K562 (cell line): ENCODE data around the gene NAT8. TPM values are rescaled to one million over a fixed set of nuclear protein-coding genes. Genes with fewer than 3 reads are reported as not detected.
A peak's percentile ranks its signal among the peaks of the same experiment; 100 is the strongest.
"Not testable (repeated sequence)": the region's sequence is repeated elsewhere in the genome, so short reads cannot be mapped to it uniquely, and the experiment has no call there.

Experiments used
- ATAC-seq: fragments of 200-7000 bp; cut with Tn5 transposase; 3 replicates; pipeline ENCODE4 v1.9.1; 2020; ENCODE audit warnings: moderate library complexity
- BruUV-seq: library from RNA; stranded (reverse); fragments of 400-500 nt; replicated peaks from 2 replicates; lab custom pipeline; 2021; lab: Mats Ljungman, UMichigan
- CTCF ChIA-PET: fragments of 300-600 bp; formaldehyde crosslinking; extraction: SDS; loops from one replicate; lab custom pipeline; 2021; ENCODE audit warnings: low intra/inter-chr PET ratio; lab: Yijun Ruan, JAX
- POLR2A ChIA-PET: fragments of 300-600, 350-650 bp; sonication (Branson Sonifier 250); formaldehyde crosslinking; extraction: SDS; loops from one replicate; lab custom pipeline; 2021; ENCODE audit warnings: antibody characterized with exemption, inconsistent platforms; lab: Yijun Ruan, JAX
- DNase-seq, 4 experiments: peaks; one replicate each; pipeline versions ENCODE4 v3.0.0 to v3.0.0-alpha.2; 2011 to 2018; ENCODE audit warnings: low spot score in 3 of 4, mixed read lengths in 3 of 4; ENCODE audit errors: extremely low read depth in 1 of 4
- FAIRE-seq: peaks from 2 replicates; lab custom pipeline; 2011; peaks lifted over from hg19 to GRCh38; lab: Jason Lieb, UNC
- H2AFZ ChIP-seq: 2 replicates; pipeline ENCODE4 v1.6.0; 2011; ENCODE audit warnings: low read depth, low read length, control low read depth, inconsistent platforms
- H3K27ac ChIP-seq: fragments of 200-600 bp; 3 replicates; pipeline ENCODE4 v1.8.0; 2011; ENCODE audit warnings: low read depth, mild to moderate bottlenecking, control low read depth, inconsistent platforms, low read length, moderate library complexity, mixed read lengths; ENCODE audit errors: extremely low read depth
- H3K27me3 ChIP-seq, 2 experiments: fragments of 300-600 bp in 1 of 2; 2 replicates in 1 of 2; 3 replicates in 1 of 2; pipeline versions ENCODE4 v1.6.0 to v1.8.0; 2011; ENCODE audit warnings: inconsistent platforms in 2 of 2, low read length in 2 of 2, mild to moderate bottlenecking in 1 of 2, mixed read lengths in 1 of 2, moderate library complexity in 1 of 2; ENCODE audit not compliant: control insufficient read depth in 2 of 2, insufficient read depth in 2 of 2
- H3K36me3 ChIP-seq: fragments of 300-600 bp; 3 replicates; pipeline ENCODE4 v1.8.0; 2011; ENCODE audit warnings: mild to moderate bottlenecking, low read length, inconsistent platforms; ENCODE audit not compliant: control insufficient read depth, insufficient read depth
- H3K4me1 ChIP-seq, 2 experiments: fragments of 200-600 bp in 1 of 2; replicated peaks in 1 of 2; 2 replicates in 1 of 2; 3 replicates in 1 of 2; pipeline versions ENCODE4 v1.5.1 to v1.8.0; 2011; ENCODE audit warnings: inconsistent platforms in 2 of 2, low read length in 2 of 2, mild to moderate bottlenecking in 1 of 2, mixed read lengths in 1 of 2, moderate library complexity in 1 of 2; ENCODE audit not compliant: control insufficient read depth in 2 of 2, insufficient read depth in 2 of 2
- H3K4me2 ChIP-seq: 2 replicates; pipeline ENCODE4 v1.6.1; 2011; ENCODE audit warnings: low read length, control low read depth, inconsistent platforms, mixed read lengths; ENCODE audit not compliant: insufficient read depth
- H3K4me3 ChIP-seq: fragments of 200-600 bp; sonication (generic), shearing (Covaris generic); 2 replicates; pipeline ENCODE4 v1.5.1; 2016; ENCODE audit warnings: control low read depth, inconsistent platforms
- H3K79me2 ChIP-seq: fragments of 200-600 bp; 3 replicates; pipeline ENCODE4 v1.8.0; 2011; ENCODE audit warnings: low read length, inconsistent platforms; ENCODE audit not compliant: control insufficient read depth, insufficient read depth
- H3K9ac ChIP-seq, 2 experiments: 2 replicates each; pipeline versions ENCODE4 v1.6.0 to v1.6.1; 2011; ENCODE audit warnings: low read depth in 2 of 2, low read length in 2 of 2, control low read depth in 1 of 2, inconsistent platforms in 1 of 2, mild to moderate bottlenecking in 1 of 2, mixed read lengths in 1 of 2; ENCODE audit not compliant: insufficient read depth in 1 of 2
- H3K9me1 ChIP-seq: one replicate; pipeline ENCODE4 v1.6.0; 2011; ENCODE audit warnings: inconsistent platforms, mild to moderate bottlenecking, low read length, moderate library complexity; ENCODE audit not compliant: control insufficient read depth, insufficient read depth
- H3K9me3 ChIP-seq: replicated peaks from 2 replicates; pipeline ENCODE4 v1.5.1; 2011; ENCODE audit warnings: low read depth, low read length, inconsistent platforms; ENCODE audit not compliant: control insufficient read depth, insufficient read depth
- H4K20me1 ChIP-seq: replicated peaks from 2 replicates; pipeline ENCODE4 v1.6.1; 2011; ENCODE audit warnings: low read length, inconsistent platforms, mixed read lengths; ENCODE audit not compliant: control insufficient read depth, insufficient read depth
- ATF3 ChIP-seq, 2 experiments: fragments of 450-650 bp in 1 of 2; sonication (generic) in 1 of 2; formaldehyde crosslinking in 1 of 2; IDR thresholded peaks in 1 of 2; conservative IDR thresholded peaks in 1 of 2; 2 replicates each; pipeline versions ENCODE4 v1.6.1 to v1.8.1; 2016 to 2023; ENCODE audit warnings: mild to moderate bottlenecking in 2 of 2, moderate library complexity in 2 of 2, inconsistent platforms in 1 of 2, missing genetic modification reagents in 1 of 2
- C11orf30 ChIP-seq: fragments of 450-650 bp; IDR thresholded peaks from 2 replicates; pipeline ENCODE4 v1.6.1; 2016; ENCODE audit warnings: low read depth, mild to moderate bottlenecking
- CEBPG ChIP-seq, 3 experiments: fragments of 200-800 bp in 1 of 3; sonication (Bioruptor generic) in 1 of 3; sonication (generic) in 1 of 3; formaldehyde crosslinking in 1 of 3; IDR thresholded peaks in 2 of 3; conservative IDR thresholded peaks in 1 of 3; 2 replicates each; pipeline versions ENCODE4 v1.6.1 to v1.8.0; 2016 to 2022; ENCODE audit warnings: missing compliant biosample characterization in 2 of 3, missing genetic modification characterization in 2 of 3, mild to moderate bottlenecking in 1 of 3, missing genetic modification reagents in 1 of 3
- MAFG ChIP-seq: fragments of 450-650 bp; conservative IDR thresholded peaks from 2 replicates; pipeline ENCODE4 v1.6.1; 2016; ENCODE audit warnings: missing genetic modification characterization, missing compliant biosample characterization
- MAFK ChIP-seq: IDR thresholded peaks from 2 replicates; pipeline ENCODE4 v1.6.1; 2011; ENCODE audit warnings: low read length, improper control_type of control experiment
- ZNF316 ChIP-seq: fragments of 450-650 bp; IDR thresholded peaks from 2 replicates; pipeline ENCODE4 v1.6.1; 2016
- WGBS: fragments of 100-300 bp; shearing (Covaris generic); methylation state at CpG from one replicate; pipeline ENCODE4 v1.1.6; 2016; ENCODE audit warnings: low coverage, mixed read lengths; ENCODE audit not compliant: insufficient coverage; ENCODE audit errors: missing lambda C conversion rate; 5-methylcytosine and 5-hydroxymethylcytosine counted together
- in situ Hi-C: fragments of 300-500 bp; cut with MboI; formaldehyde crosslinking; loops from 4 replicates; pipeline ENCODE4 v1.15.0; 2018; ENCODE audit warnings: inconsistent platforms, mixed read lengths
- intact Hi-C: fragments of 100-400 bp; cut with micrococcal nuclease; formaldehyde crosslinking; loops from 2 replicates; pipeline ENCODE4 v1.14.2; 2022
- polyA plus RNA-seq, 8 experiments: library from polyadenylated mRNA; depleted of rRNA in 4 of 8; stranded (reverse) in 5 of 8; unstranded in 3 of 8; fragments of >200 nt; fragmentation: Nextera tagmentation in 2 of 8; fragmentation: Illumina TruSeq in 1 of 8; extraction: Ambion mirVana in 2 of 8; extraction: Trizol in 1 of 8; gene quantifications; 2 replicates each; pipeline versions ENCODE4 v1.2.1 to v1.2.3, GENCODE V29; 2011 to 2014; ENCODE audit warnings: inconsistent platforms in 1 of 8, missing spikeins in 1 of 8
- total RNA-seq, 7 experiments: library from RNA; depleted of rRNA in 6 of 7; stranded (reverse); fragments of >200 nt in 6 of 7; fragmentation: Illumina TruSeq in 2 of 7; extraction: Trizol in 2 of 7; gene quantifications; 2 replicates each; pipeline versions ENCODE4 v1.2.1 to v1.2.3, GENCODE V29; 2011 to 2021; ENCODE audit warnings: low replicate concordance in 1 of 7

The NAT8 gene
- total and polyA plus RNA-seq, 9 of the 15 experiments (the other 6 are each of a cell fraction or from before 2014, with no cell fraction given): not detected

- H3K9me3 ChIP-seq; H3K9me1 ChIP-seq; H3K4me2 ChIP-seq; intact Hi-C loops; DNase-seq; H3K36me3 ChIP-seq; CTCF ChIA-PET; H3K27ac ChIP-seq; H3K9ac ChIP-seq; H4K20me1 ChIP-seq; FAIRE-seq; H3K4me1 ChIP-seq; H2AFZ ChIP-seq; ATAC-seq; H3K79me2 ChIP-seq; in situ Hi-C loops; H3K4me3 ChIP-seq; H3K27me3 ChIP-seq; BruUV-seq; TF ChIP-seq ATF3 (CRISPR knock-in tag; conservative IDR thresholded peaks at IDR 0.05); CEBPG (CRISPR knock-in tag; IDR thresholded peaks at IDR 0.05): not testable (repeated sequence)
- POLR2A ChIA-PET: interaction anchor here (1.2 kb wide), 1 partner anchor 14 kb away, joined by 4 read pairs; no protein-coding TSS in a partner anchor
- TF ChIP-seq ATF3 (IDR thresholded peaks at IDR 0.05) (peak; percentile 75), MAFK (peak; percentile 34; the same call in 1 of the 2 replicates), C11orf30 (peak; percentile 74), MAFG (peak; percentile 58), CEBPG (tag; conservative IDR thresholded peaks at IDR 0.05 in 1 of 2, IDR thresholded peaks at IDR 0.05 in 1 of 2) (peak in 1 of 2 experiments; percentile 50; a peak in 1 of 4 replicates), ZNF316 (peak; percentile 81)
- 36% methylated on average over 2 of the region's 2 CpGs for WGBS
Measured at GRCh38 chr2:73604589-73604988, 37.6 kb downstream of the NAT8 start.

DNA sequence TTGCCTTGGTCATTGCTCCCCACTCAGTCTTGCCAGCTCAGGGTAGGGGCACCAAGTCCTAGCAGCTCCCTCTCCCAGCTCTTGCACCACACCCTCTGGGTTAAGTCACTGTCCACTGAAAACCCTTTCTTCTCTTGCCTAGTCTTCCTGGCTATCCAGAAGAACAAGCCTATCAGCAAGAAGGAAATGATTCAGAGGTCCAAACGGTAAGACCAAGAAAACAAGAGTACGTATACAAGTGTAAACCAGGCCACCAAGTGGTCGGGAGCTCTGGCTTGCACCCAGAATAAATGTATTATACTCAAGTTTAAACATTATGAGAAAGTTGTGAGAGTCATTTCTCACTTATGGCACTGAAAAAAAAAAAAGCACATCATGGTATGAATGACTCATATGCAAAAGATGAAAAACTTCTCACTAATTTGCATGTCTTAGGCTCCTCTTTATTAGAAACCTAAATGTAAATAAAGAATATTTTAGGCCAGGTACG, 39.1 kb downstream of the NAT8 start:
- in situ Hi-C loops, DNase-seq, H3K4me3 ChIP-seq, H3K4me2 ChIP-seq, H3K79me2 ChIP-seq, POLR2A ChIA-PET, H3K9me1 ChIP-seq, H3K9ac ChIP-seq, H3K36me3 ChIP-seq, H3K9me3 ChIP-seq, CTCF ChIA-PET, H2AFZ ChIP-seq, H3K27me3 ChIP-seq, H3K27ac ChIP-seq, H4K20me1 ChIP-seq, ATAC-seq, H3K4me1 ChIP-seq, intact Hi-C loops, BruUV-seq: not testable (repeated sequence)
- WGBS: 49% methylated on average over 4 of the region's 4 CpGs
- peak; percentile 72 for FAIRE-seq
